CD4-positive, alpha-beta T cell treated with Interleukin-17A for 1 hour (primary cell): ENCODE results near the gene AJAP1.
"Not testable (repeated sequence)": the region's sequence is repeated elsewhere in the genome, so short reads cannot be mapped to it uniquely, and the experiment has no call there.

ENCODE experiments used
- DNase-seq: peaks from one replicate; pipeline ENCODE4 v3.0.0-alpha.2; 2020

AJAP1 gene

DNA sequence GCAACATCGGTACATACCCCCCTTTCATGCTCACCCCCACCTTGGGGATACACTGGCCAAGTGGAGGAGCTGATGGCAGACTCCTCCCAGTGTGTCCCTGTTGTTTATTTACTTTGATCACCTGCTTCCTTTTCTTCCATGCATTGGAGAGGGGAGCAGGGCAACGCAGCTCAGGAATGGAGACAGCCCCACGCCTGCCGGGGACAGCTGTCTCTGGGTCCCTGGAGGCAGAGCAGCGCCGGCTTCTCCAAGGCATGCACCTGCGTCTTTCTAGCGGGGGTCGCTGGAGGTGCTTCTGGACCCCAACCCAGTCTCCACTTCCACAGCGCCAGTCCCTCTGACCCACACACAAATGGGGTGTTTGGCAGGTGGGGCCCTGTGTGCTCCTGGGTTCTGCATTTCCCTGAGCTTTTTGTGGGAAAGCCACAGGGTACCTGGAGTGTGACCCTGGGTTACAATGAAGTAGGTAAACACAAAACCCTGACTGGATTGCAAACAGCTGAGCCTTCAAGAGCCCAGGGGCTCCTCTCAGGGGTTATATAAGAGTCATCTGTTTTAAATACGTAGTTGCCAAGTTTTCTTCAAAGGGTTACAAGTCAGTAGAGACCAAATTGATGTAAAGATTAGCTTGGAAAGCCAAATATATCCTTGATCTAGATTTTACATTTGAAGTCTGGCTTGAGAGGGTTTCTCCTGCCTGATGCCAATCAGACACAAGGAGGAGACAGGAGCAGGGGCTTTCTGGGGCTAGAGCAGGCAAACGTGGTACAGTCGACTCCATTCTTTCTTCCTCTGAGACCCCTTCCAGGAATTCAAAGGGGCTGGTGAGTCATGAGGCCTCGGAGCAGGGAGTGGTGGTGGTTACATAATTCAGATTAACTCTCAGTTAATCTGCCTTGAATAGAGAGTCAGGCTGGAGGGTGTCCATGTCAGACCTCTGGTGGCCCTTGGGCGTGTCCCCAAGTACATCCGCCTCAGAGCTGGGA lies 4.5 kb downstream of the AJAP1 start:
- DNase-seq: no peak

DNA sequence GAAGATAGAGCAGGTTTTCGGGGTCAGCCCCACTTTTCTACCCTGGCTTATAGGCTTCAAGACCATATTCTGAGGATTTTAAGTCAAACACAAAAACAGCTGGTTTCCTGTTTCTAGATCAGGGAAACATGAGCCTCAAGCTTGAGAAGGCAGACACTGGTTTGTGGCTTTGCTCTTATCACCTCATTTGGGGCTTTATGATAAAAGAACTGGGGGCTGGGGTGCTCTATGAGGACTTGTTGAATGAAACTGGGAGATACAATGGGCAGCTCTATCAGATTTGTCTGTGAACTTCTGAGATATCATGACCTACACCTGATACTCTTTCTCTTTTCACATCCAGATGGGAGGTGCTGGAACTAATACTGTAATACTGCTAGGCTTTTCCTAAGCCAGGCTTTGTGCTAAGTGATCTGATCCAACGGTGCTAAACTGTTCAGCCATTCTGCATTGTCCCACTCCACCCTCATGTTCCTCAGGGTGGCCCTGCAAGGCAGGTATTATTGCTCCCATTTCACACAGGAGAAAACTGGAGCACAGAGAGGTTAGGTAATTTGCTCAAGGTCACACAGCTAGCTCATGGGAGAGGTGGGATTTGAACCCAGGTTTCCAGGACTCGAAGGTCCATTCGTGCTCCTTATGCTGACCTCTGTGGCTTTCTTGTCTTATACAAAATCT lies 6.6 kb downstream of the AJAP1 start:
- no peak for DNase-seq

DNA sequence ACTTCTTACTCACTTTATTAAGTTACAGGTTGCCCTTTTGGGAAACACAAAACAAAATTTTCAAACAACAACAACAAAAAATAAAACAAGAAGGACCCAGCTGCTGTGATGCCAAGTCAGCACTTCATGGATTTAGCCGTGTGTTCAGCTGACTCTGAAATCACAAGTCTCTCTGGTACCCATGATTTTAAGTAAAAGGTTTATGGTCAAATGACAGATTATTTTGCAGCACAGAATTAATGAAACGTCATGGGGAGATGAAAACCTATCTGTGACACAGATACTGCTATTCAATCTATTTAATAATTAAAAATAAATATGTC lies 7.1 kb downstream of the AJAP1 start:
- DNase-seq: no peak

DNA sequence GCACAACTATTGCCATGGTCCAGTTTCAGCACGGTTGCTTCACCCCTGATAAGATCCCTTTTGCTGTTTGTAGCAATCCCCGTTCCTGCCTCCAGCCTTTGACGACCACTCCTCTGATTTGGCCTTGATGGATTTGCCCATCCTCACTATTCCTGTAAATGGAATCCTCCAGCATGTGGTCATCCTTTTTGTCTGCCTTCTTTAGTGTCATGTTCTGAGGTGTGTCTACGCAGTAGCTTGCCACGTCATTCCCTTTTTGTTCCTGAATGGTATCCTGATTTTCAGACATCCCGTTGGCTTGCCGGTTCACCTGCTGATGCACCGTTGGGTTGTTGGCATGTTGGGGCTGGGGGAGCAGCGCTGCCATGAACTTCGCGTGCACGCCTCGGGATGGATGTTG lies 7.8 kb downstream of the AJAP1 start:
- DNase-seq: no peak

DNA sequence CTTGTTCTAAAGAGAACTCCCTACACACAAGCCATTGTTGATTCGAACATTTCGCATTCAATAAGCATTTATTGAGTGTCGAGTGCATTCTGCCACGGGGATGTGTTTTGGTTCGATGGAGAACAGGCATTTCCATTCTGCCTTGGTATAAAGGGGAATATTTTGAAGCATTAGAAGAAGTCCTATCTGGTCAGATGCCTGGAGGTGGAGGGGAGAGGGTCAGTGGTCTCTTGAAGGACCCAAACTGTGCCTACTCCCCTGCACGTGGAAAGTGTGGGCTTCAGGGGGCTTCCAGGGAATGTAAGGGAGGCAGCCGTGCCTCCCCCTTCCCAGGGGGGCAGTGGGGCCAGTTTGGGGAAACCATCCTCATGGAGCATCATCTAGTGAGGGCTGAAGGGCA lies 8.3 kb downstream of the AJAP1 start:
- DNase-seq: no peak

DNA sequence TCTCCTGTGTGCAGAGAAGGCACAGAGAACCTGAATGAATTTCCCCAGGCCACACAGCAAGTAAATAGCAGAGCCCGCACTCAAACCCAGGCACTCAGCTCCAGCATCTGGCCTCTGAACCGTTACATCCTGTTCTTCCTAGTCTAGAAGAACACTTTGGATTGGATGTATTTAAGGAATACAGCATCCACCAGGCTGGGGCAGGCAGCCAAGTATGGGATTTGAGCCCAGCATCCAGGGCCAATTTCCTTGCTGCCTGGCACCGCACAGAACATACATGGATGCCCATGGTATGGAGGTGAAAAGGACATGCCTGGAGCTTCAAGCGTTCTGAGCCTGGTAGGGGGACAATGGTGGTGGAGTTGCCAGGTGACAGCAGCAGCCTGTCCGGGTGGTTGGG lies 9.7 kb downstream of the AJAP1 start:
- DNase-seq: no peak

DNA sequence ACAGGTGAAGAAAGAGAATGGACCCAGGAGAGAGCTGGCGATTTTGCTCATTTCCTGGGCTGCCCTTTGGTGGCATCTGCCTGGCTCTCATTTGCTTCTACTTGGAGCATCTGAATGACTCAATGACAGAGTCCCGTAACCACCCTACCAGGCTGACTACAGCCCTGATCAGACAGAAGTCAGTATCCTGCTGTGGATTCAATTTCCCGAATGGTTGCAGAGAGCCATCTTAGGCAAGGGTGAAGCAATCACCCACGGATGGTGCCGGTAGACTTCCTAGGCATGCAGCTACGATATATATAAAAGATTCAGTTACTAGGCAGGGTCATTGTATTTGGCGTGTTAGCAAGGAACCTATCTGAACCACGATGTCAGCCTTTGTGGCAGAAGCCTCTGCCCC lies 10.2 kb downstream of the AJAP1 start:
- DNase-seq: no peak

DNA sequence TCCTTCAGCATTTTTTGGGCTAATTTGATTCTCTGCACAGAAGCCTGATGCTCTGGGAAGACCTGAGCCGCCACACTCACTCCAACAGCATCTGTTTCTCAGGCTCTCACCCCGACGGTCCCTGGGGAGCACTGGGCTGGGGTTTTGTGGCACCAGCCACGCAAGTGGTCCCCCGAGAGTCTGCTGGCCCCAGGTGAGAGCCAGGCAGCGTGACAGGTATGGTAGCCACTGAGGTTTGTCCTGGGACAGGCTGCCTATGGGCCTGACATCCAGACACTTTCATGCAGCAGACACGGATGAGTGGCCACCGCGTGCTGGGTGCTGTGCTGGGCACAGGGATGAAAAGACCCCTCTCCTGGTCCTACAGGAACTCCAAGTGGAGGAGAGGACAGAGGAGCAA lies 11.0 kb downstream of the AJAP1 start:
- DNase-seq: no peak

DNA sequence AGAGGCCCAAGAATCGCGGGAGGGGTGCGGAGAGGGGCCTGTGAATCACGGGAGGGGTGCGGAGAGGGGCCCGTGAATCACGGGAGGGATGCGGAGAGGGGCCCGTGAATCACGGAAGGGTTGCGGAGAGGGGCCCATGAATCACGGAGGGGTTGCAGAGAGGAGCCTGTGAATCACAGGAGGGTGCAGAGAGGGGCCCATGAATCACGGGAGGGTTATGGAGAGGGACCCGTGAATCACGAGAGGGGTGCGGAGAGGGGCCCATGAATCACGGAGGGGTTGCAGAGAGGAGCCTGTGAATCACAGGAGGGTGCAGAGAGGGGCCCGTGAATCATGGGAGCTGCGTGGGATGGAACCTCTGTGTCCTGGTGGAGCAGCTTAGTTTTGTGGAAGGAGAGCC lies 12.3 kb downstream of the AJAP1 start:
- not testable (repeated sequence) for DNase-seq

DNA sequence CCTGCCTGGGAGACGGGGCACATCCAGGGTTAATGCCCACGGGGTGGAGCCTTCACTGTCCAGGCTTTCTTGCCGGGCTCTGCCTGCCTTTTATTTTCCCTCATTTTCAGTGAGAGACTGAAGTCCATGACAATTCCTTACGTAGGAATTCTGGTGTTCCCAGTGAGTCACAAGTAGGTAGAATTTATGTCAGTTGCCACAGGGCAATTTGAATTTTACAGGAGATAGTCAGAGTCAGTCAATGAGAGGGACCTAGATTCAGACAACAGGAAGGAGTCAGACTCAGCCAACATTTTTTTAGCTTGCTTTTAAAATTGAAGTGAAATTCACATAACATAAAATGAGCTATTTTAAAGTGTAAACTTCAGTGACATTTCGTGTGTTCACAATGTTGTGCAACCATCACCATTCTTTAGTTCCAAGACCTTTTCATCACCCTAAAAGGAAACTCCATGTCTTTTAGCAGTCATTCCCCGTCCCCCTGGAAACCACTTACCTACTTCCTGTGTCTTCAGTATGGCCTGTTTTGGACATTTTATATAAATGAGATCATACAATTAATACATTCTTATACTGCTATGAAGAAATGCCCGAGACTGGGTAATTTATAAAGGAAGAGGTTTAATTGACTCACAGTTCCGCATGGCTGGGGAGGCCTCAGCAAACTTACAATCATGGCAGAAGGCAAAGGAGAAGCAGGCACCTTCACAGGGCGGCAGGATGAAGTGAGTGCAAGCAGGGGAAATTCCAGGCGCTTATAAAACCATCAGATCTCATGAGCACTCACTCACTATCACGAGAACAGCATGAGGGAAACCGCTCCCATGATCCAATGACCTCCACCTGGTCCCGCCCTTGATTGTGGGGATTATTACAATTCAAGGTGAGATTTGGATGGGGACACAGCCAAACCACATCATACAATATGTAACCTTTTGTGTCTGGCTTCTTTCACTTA lies 14.6 kb downstream of the AJAP1 start:
- no peak for DNase-seq

DNA sequence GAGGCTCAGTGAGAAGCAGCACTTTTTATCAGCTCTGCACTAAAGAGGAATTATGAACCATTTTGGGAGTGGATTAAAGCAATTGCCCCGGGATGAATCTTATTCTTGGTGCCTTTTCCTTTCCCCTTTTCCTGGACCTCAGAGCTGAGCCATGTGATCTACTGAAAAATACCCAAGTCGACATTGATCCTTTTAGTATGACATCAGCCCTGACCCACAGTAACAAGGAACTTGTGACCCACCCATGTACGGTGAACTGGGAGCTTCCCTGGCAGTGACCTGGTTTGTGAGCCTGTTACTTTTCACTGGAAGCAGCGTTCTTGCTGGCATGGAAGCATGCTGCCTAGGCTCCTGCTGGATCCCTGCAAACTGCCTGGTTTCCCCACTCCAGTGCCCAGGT lies 15.9 kb downstream of the AJAP1 start:
- no peak for DNase-seq

DNA sequence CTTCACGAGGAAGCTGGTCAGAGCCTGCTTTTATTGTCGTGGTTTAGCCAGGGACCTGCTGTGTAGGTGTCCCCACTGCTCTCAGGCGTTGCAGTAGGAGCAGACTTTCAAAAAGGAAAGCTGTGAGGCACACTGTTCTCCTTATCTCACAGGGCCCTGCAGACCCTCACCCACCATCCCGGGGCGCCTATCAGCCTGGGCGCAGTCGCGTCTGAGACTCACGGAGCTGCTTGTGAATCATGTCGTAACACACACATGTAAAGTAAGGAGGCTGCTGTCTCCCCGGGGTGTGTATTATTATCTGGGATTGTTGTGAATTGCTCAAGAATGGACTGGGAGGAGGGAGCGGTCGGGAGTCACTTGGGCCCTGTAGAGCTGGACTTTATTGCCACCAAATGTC lies 17.4 kb downstream of the AJAP1 start:
- no peak for DNase-seq

DNA sequence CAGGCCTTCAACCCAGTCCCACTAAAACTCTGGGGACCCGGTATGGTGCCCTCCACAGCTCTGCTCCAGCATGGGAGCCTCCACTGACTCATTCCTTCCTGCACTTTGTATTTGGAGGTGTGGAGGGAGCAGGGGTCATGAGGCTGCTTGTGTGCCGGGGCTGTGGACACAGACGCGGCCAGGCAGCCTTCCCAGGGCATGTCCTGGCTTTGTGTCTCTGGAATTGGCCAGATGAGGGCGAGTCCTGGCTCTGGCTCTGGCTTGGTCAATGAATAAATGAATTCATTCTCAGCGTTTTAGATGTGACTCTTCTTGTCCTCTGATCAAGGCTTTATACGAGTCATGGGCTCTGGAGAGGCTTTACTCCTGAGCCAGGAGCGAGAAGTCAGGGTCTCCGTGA lies 19.1 kb downstream of the AJAP1 start:
- DNase-seq: no peak

DNA sequence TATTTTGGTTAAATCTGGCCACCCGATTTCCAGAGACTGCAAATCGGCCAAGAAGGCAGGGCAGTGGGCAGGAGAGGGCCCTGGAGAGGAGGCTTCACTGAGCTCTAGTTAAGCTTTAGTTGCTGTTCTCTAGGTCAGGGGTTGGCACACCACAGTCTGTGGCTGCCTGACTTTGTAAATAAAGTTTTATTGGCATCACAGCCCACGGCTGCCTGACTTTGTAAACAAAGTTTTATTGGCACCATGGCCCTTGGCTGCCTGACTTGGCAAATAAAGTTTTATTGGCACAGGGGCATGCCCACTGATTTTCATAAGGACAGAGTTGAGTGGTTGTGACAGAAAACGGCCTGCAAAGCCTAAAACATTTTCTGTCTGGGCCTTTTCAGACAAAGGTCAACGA lies 19.7 kb downstream of the AJAP1 start:
- no peak for DNase-seq

DNA sequence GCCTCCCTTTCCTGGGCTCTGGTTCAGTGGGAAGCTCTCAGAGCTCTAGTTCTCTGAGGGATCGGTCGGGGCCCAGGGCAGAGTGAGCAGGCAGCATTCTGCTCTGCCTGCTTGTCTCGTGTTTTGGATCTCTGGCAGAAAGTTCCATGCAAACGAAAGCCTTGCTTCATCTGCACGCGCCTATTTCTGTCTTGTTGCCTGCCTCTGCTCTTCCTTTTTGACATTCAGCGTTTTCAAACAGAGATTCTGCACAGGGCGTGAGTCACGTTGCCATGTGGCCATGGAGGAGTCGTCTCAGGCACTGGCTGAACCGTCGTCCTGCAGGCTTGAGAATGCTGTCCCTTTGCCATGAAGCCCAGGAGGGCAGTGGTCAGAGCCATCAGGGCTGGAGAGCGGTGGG lies 20.3 kb downstream of the AJAP1 start:
- DNase-seq: no peak

DNA sequence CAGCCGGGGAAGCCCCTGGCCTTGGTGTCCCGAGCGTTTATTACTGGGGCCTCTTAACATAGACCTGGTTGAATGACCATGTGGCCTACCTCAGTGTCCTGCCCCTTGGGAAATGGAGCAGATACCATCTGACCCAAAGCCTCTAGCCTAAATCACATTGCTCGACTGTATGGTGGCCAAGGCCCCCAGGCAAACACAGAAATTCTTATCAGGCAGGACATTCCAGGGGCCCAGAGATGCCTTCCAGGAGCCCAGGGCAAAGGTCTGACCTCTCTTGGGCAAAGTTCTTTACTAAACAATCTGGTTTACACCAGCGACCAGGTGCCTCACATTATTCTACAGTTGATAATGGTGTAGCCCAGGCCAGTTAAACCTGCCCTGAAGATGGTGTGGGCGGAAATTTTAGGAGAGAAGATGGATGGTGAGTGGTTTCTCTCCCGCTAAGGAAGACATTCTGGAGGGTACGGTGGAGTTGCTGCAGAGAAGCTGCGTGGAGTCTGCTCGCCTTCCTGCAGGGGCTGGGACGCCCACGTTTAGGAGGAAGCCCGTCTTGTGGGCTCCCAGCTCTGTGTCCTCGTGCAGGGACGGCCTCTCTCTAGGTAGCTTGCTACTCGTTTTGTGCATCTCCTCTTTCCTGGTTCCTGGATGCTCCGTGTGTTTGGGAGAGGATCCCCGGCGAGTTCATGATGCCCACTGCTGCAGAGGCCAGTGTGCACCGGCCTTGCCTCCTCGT lies 21.2 kb downstream of the AJAP1 start:
- DNase-seq: no peak

DNA sequence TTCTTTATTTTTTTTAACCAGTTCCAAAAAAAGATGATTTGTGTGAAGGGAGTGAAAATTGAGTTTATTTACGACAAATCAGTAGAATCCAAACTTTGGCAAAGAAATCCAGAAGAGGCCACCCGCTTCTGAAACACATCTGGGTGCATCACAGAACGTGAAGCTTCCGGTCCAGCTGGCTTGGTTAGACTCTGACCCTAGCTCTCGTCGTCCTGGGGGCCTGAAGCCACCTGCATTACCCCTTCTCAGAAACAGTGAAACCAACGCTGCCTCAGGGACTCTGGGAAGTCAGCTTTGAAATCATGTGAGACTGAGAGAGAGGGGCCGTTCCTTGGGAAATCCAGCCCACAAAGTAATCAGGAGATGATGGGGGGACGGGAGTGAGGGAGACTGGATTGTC lies 21.8 kb downstream of the AJAP1 start:
- no peak for DNase-seq

DNA sequence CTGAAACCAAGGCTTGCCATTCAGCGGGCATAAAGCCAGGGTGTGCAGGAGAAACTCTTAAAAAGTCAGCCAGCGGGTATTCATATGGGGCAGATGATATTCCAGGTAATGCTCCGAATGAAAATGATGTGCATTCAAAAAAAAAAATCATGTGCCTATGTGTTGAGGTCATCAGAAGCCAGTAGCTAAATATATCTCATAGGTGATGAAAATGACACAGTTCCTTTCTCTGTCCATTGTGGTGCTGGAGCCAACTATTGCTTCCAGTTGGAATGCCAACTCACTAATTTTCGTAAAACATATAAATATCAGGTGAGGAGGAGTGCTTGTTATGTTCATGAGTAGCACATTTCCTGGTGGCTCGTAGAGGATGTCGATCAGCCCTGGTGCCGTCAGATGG lies 23.2 kb downstream of the AJAP1 start:
- DNase-seq: no peak

DNA sequence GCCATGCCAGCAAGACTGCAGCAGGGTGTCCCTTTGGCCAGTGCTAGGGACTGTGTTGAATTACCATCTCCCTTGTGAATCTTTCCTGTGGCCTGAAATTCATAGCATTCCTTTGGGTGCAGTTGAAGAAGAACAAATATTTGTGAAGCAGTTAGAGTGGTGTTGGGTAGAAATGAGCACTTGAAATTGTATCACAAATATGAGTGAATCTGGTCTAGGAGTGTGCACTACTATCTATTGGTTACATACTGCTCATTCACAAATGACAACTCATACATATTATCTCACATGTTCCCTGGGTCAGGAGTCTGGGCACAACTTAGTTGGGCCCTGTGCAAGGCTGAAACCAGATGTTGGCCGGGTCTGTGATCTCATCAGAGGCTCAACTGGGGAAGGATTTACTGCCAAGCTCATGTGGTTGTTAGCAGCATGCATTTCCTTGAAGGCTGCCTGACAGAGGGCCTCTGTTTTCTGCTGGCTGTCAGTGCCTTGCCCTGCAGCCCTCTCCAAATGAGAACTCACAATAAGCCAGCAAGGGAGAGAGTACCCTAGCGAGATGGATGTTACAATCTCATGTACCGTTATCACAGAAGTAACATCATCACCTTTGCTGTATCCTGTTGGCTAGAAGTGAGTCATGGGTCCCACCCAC lies 23.8 kb downstream of the AJAP1 start:
- no peak for DNase-seq

DNA sequence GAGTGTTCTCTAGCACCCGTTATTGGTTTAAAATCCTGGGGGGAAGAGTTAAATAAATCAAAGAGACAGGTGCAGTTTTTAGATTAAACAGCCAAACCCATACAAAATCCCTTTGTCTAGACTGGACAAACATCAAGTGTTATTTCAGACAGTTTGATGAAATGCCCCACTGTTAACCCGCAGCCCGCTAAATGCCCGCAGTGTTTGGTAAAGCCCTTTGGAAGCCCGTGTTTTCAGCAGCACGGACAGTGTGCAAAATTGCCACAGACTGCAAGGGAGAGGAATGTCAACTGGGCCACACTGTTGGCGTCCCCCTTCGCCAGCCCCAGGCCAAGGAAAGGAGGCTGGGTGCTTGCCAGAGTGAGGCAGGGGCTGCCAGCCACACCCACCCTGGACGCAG lies 26.6 kb downstream of the AJAP1 start:
- DNase-seq: no peak

DNA sequence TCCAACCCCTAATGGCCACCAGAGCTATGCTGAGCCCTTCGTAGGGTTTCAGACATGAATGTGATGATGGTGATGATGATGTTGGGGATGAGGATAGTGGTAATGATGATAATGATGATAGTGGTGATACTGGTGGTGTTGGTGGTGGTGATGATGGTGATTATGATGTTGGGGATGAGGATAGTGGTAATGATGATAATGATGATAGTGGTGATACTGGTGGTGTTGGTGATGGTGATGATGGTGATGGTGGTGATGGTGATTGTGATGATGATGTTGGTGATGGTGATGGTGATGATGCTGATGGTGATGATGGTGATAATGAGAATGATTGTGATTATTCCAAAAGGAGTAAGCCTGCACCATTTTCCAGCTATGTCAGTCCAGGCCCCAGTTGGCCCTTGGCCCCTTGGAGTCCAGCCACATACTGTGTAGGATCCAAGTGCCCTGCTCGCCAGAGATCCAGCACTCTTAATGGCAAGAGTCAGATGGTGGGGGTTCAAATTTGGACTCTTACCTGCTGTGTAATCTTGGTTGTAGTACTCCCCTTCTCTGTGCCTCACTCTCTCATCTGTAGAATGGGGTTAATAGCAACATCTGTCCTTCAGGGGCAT lies 28.3 kb downstream of the AJAP1 start:
- DNase-seq: no peak

DNA sequence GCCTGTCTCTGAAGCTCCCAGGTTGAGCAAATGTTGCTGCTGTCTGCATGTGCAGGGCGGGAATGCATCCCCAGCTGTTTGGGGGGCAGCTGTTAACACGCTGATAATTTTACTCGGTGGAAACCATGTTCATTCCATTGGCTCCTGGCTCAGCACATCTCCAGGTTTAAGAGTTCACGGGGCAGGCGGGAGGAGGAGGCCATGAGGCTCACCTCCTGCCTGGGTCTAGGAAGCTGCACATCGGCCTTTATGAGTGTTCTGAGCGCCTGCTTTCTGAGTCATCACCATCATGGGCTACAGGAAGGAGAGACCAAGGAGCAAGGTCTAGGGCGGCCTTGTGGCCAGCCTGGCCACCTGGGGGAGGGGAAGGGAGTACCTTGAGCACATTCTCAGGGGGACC lies 29.7 kb downstream of the AJAP1 start:
- DNase-seq: no peak
